GM18502 (cell line): Measurements from ENCODE around the gene MTUS2.

Source experiments
- ATAC-seq: cut with Tn5 transposase; IDR thresholded peaks from one replicate; pipeline ENCODE4 v1.9.1; 2021; ENCODE audit warnings: mild to moderate bottlenecking; ENCODE audit not compliant: unreplicated experiment, poor library complexity

MTUS2 gene

DNA sequence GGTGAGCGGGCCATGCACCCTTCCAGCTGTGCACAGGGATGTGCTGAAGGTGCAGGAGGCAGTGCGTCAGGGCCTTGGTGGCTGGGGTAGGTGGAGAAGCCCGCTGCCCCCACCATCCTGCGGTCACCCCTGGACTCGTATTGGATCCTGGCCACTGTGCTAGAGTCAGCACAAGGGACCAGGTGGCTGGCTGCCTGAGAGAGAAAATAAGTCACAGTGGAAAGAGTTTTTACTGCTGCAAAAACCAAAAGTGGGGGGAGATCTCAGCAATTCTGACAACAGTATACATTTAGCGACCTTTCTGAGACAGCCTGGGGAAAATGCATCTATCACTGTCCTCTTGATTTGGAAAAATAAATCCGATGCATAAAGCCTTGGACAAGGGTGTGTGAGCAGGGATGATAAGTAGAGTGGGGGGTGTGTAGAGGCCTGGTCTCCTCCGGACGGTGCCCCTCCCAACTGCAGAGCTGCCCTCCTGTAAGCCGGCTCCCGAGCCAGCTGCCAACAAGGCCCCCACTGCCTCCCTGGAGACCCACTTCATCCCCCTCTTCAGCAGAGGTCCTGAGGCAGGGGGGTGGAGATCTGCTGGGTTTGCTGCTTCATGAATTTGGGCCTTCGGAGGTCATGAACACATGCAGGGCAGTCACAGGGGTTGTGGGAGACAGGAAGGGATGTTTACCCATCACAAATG, 691.1 kb downstream of the MTUS2 start:
- ATAC-seq, result no peak

DNA sequence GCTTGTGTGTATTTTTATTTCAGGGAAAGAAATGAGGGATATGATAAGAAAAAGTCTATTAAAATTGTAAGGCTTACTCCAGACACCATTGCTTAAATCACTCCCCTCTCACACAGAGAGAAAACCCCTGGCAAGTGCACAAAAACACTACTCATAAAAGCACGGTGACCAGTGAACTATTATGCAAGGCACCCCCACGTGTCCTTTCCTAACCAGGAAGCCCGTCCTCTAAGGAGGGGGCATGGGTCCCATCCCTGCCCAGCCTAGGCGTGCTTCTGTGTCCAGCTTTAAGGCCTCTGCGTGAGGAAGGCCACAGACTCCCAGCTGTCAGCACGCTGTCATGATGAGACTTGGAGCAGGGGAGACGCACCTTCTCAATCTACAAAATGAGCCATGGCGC, 691.8 kb downstream of the MTUS2 start:
- no peak for ATAC-seq

GRCh38 chr13:29513002-29513980, 693.2 kb downstream of the MTUS2 start:
- ATAC-seq, result no peak

DNA sequence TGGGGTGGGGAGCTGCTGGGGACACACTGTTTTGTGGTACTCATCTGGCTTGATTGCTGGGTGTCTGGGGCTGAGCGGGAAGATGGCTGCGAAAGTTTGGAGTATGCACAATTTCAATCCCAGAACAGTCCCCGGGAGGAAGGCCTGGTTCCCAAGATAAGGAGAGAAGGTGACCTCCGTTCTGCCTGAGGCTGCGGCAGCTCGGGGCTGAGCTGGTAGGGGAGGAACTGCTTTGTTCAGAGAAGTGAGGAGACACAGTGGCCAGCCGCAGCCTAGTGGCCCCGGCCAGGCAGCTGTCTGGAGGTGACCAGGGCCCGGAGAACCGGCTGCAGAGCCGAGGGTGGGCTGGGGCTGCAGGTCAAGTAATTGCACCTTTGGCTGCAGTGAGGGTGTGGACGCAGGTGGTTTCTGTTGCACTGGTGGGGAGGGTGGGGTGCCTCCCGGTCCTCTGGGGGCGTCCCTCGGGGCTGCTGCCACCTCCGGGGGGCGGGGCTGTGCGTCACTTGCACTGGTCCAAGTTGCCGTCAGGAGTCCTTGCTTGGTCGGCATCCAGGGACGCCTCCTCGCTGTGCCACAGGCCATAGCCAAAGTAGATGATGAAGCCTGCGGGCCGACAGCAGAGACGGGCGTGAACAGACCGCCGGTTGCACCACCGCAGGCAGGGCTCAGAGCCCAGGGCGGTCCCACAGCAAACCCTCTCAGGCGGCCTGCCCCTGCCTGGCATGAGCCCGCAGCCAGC, 694.0 kb downstream of the MTUS2 start:
- ATAC-seq, result no peak

- ATAC-seq, result no peak
These were observed 694.7 kb downstream of the MTUS2 start for GRCh38 chr13:29514720-29515310.

DNA sequence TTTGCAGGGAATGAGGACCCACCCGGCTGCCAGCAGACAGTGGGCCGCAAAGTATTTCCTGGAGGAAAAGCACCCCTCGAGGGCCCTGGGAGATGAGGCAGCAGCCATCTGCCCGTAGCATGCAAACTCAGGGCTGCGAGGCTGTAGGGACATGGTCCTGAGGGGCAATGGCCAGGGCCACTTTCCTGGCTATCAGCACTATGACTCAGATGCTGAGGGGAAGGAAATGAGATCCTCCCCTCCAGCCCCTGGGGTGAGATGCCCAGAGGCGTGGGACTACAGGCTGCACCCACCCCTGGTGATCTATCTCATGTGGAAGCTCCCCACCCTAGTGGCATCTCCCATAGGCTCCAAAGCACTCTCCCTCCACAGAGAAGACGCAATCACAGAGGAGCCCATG, 695.2 kb downstream of the MTUS2 start:
- ATAC-seq, result no peak

DNA sequence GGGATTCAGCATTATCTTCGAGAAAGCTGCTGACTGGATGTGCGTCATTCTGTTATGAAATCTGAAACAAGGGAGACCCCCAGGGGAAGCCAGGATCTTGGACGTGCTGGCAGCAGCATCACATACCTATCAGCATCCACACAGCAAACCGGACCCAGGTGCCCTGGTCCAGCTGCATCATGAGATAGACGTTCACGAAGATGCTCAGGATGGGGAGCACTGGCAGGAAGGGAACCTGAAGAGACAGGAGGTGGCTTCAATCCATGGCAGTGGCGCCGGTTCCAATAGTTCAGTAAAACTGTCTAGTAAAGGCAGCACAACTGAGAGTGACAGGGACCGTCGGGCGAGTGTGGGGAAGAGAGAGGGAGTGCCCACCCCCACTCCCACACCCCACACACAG, 695.9 kb downstream of the MTUS2 start:
- ATAC-seq, result no peak

DNA sequence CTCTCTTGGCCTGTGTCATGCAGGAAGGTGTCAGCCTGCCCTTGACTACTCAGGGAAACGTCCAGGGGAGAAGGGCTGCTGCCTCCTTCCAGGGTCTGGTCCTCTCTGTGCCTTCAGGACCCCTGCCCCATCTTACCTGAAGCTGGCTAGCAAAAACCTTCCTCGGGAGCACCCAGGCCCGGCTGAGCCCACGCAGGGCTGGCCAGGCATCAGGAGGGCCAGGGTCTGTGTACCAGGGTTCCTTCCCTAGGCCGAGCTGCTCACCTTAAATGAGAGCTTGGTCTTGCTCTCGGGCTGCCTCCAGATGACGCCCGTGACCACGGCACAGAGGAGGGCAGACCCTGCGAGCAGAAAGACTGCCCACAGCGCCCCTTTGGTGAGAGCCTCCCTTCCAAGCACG, 696.7 kb downstream of the MTUS2 start:
- ATAC-seq, result no peak

DNA sequence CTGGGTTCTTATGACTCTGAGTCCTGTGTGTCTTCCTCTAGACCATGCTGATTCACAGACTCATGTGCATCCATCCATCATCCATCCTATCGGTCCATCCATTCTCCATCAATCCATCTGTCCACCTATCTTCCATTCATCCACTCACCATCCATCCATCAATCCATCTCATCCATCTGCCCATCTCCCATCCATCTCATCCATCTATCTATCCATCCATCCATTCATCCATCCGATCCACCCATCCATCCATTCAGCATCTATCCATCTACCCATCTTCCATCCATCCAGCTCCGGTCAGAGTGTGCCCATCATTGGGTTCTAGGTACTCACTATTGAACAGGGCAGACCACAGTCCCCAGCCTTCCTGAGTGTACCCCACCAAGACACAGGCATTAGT, 699.8 kb downstream of the MTUS2 start:
- no peak for ATAC-seq

DNA sequence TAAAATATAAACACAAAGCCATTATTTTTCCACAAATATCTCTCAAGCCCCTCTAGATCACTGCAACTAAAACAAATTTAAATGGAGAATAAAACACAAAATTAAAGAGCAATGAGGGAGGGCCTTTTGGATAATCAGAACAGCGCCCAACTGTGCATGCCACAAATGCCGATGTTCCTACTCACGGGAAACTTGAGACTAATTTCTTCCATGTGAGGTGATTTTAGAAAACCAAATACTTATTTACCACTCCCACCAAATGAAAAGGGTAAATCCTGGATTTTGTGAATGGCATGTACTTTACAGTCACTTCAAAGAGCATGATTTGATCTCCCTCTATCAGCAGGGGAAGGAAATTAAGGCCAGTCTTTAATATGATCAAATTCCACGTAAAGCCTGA, 700.5 kb downstream of the MTUS2 start:
- ATAC-seq, result no peak

DNA sequence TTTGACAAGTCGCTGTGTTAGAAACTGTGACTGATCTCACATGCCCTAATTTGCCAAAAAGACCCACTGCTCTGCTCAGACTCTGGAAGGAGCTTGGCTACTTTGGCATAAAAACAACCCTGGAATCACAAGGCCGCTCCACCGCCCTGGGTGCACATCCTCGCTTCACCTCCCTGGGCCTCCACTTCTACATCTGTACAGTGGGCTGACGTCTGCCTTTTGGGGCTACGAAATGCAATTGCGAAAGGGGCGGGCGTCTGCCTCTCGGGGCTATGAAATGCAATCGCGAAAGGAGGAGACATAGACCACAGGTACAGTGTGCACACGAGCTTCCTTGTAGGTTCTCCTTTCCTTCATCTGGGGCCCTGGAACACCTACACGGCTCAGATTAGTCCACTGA, 701.2 kb downstream of the MTUS2 start:
- ATAC-seq, result no peak

DNA sequence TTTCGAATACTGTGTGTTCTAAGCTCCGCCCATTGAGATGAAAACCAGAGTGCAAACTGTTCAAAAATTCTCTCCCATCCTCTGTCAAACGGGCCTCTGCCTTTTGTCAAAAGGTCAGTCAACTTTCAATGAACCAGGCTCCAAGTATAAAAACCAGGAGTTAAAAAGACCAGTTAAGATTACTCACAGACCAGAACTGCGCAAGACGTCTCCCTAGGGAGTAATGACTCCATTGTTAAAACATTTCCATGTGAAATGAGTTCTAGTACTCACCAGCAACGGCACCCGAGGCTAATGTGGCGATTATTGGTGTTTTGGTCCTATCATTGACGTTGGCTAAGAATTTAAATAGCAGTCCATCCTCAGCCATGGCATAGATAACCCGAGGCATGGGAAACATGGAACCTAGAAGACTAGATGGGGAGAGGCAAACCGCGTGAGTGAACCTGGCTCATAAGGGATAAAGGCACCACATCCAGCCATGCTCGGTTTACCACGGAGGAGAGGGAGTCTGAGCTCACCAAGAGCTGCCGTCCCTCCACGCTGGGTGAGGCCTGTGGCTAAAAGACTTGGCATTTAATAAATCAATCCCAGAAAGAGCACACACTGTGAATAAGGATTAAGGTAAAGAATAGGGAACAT, 702.0 kb downstream of the MTUS2 start:
- ATAC-seq, result no peak

GRCh38 chr13:29523199-29523961, 703.2 kb downstream of the MTUS2 start:
- no peak for ATAC-seq

- no peak for ATAC-seq
These were observed 704.0 kb downstream of the MTUS2 start for GRCh38 chr13:29524176-29524575.

DNA sequence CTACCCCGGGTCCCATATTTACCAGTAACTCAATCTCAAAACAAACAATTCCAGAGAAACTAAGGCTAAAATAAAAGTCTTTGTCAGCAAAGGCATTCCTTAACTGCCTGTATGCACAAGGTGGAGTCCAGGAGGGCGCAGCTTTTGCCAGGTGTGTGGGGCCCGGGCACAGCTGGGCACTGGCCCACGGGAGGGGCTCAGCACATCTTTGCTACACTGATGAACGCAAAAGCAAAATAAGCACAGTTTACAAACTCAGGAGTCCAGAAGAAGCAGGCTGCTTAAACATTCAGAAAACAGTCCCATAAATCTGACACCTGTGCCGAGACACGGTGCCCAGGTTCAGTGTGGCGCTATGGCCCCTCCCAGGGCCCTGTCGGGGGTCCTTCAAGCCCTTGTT, 704.5 kb downstream of the MTUS2 start:
- no peak for ATAC-seq

DNA sequence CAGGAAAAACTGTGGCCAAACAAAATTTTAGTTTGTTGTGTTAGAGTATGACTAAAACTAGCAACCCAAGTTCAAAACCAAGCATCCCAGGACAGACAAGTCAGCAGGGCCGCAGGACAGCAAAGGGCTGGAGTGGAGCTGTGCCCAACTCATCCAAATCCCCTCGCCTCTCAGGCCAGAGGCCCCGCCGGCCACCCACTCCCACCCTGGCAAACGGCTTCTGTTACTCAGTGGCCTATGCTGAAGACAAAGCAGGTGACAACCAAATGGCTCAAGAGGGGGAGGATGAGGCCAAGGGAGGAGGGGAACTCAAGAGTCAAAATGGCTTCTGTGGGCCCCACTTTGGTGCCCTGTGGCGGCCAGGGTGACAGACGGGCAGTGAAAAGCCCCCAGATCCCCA, 705.6 kb downstream of the MTUS2 start:
- ATAC-seq, result no peak

GRCh38 chr13:29526741-29527140, 706.6 kb downstream of the MTUS2 start:
- no peak for ATAC-seq

DNA sequence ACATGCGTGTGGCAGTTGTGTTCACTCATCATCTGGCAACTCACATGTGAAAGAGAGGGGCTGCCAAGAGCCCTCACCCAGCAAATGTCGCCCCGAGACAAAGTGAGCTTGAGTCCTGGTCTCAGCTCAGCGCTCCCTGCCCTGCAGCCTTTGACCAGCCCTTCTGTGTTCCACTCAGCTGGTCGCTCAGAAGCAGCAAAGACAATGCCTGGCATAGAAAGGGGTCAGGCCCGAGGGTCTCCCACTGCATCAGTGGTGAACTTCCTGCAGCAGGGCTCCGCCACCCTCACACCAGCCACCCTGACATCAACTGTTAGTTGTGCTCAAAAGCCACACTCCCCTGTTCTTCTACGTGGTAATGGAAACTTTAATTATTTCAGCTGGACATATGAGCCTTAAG, 707.4 kb downstream of the MTUS2 start:
- no peak for ATAC-seq

GRCh38 chr13:29527916-29528315, 707.8 kb downstream of the MTUS2 start:
- ATAC-seq, result no peak
